GM18505 (cell line): Measurements from ENCODE around the gene ASPM.
"Not testable (repeated sequence)": the region's sequence is repeated elsewhere in the genome, so short reads cannot be mapped to it uniquely, and the experiment has no call there.

ENCODE experiments used
- ATAC-seq: cut with Tn5 transposase; IDR thresholded peaks from one replicate; pipeline ENCODE4 v1.9.1; 2021; ENCODE audit not compliant: unreplicated experiment
- POLR2A ChIP-seq: IDR thresholded peaks from 4 replicates; pipeline ENCODE4 v1.6.1; 2011; ENCODE audit warnings: borderline replicate concordance; ENCODE audit not compliant: insufficient read depth, insufficient read length; ENCODE audit errors: extremely low read depth

The ASPM gene

GRCh38 chr1:197042676-197043341 lies 103.7 kb downstream of the ASPM start:
- TF ChIP-seq POLR2A: no peak
- ATAC-seq: no peak

DNA sequence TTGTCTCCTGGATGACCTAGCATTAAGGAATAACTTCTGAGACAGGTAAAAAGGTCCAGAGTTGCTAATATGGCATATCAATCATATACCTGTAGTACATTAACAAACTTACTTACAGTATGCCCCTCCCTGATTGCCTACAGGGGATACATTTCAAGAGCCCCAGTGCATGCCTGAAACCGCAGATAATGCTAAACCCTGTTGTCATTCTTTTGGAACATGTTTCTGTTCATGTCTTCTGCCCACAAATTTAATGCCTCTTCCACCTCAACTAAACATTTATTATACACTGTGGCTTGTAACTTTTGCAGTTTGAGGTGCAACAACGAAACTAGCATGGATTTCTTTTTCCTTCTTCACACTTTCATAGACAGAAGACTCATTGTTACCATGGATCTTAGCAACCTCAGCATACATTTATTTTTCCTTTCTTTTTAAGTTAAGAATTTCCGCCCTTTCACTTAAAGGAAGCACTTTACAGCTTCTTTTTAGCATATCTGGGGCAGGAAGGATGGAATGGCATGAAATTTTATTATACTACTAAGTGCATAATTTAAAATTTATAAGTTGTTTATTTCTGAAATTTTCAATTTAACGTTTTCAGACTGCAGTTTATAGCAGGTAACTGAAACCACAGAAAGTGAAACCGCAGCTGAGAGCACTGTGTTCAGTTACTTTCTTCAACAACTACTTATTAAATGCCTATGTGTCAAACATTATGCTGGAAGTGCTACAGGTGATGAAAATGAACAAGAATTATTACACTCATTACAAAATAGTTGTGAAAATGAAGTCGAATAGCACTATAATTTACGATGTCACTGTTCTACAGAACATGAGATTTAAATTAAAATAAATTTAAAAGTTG lies 104.7 kb downstream of the ASPM start:
- TF ChIP-seq POLR2A: no peak
- ATAC-seq: peak; percentile 93

DNA sequence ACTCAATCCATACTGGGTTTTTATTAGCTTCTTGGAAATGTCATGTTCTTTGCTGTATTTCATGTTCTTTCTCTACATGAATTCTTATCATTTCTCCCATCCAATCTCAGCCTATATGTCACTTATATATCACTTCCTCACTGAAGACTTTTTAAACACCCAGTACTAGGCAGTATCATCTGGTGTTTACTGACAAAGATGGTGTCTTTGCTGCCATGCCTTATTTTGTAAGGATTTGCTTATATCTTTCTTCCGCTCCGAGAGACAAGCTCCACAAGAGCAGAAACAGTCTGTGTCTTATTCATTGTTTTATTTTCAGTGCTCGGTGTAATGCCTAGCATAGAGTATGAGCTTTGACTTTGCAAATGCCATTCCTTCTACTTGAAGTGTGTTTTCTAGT lies 109.6 kb downstream of the ASPM start:
- TF ChIP-seq POLR2A: no peak
- no peak for ATAC-seq

- ATAC-seq: not testable (repeated sequence)
Observed at GRCh38 chr1:197034631-197035339, 111.7 kb downstream of the ASPM start.
